Endothelial cell (in vitro differentiated cells): ENCODE measurements around the gene GABRP. TPM values are rescaled to one million over a fixed set of nuclear protein-coding genes. Genes with fewer than 3 reads are reported as not detected.
"Not testable (repeated sequence)": the region's sequence is repeated elsewhere in the genome, so short reads cannot be mapped to it uniquely, and the experiment has no call there.

Experiments used
- DNase-seq: peaks from one replicate; pipeline ENCODE4 v3.0.0; 2021; ENCODE audit warnings: low spot score
- H3K27ac Mint-ChIP-seq: one replicate; pipeline ENCODE4 v1.8.0; 2021; ENCODE audit warnings: mixed read lengths, inconsistent platforms; ENCODE audit not compliant: unreplicated experiment
- H3K27me3 Mint-ChIP-seq: one replicate; pipeline ENCODE4 v1.8.0; 2021; ENCODE audit warnings: mild to moderate bottlenecking, moderate library complexity, mixed read lengths, inconsistent platforms; ENCODE audit not compliant: unreplicated experiment
- H3K36me3 Mint-ChIP-seq: one replicate; pipeline ENCODE4 v1.8.0; 2021; ENCODE audit warnings: mild to moderate bottlenecking, low read depth, mixed read lengths, inconsistent platforms; ENCODE audit not compliant: unreplicated experiment
- H3K4me1 Mint-ChIP-seq: one replicate; pipeline ENCODE4 v1.8.0; 2021; ENCODE audit warnings: mild to moderate bottlenecking, mixed read lengths, inconsistent platforms; ENCODE audit not compliant: unreplicated experiment
- H3K4me3 Mint-ChIP-seq: one replicate; pipeline ENCODE4 v1.8.0; 2021; ENCODE audit warnings: mild to moderate bottlenecking, mixed read lengths, inconsistent platforms; ENCODE audit not compliant: unreplicated experiment
- H3K9me3 Mint-ChIP-seq: one replicate; pipeline ENCODE4 v1.8.0; 2021; ENCODE audit warnings: mixed read lengths, inconsistent platforms; ENCODE audit not compliant: unreplicated experiment
- CTCF ChIP-seq: fragments of 200-600 bp; sonication (generic); IDR thresholded peaks from one replicate; pipeline ENCODE4 v1.5.0; 2021; ENCODE audit warnings: antibody characterized with exemption; ENCODE audit not compliant: unreplicated experiment
- total RNA-seq: library from RNA; stranded (reverse); fragmentation: NEBNext Ultra II Directional; extraction: Animal tissue kit (Norgen Biotek cat#: 25700); gene quantifications from one replicate; pipeline ENCODE4 v1.2.1, GENCODE V29; 2021; ENCODE audit not compliant: unreplicated experiment

Gene GABRP
- total RNA-seq, 1 donor from 2014 or later, result 23.5 TPM

DNA sequence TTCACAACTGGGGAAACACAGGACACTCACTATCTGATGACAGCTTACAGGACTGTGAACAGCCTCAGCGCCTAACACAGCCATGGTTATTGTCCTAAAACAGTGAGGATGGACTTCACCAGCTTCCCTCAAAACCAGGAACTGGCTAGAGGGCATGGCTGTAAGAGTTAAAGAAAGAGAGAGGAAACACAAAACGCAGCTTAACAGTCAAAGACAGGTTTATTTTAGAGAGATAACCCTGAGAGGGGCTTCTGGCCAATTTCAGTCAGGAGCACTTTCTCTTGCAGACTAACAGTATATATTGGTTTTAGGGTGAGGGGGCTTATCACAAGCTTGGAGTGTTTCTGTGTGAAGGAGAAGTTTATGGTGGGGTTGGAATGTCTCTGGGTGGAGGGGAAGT lies 42.6 kb downstream of the GABRP start:
- no peak overlapping the region for H3K4me3 Mint-ChIP-seq
- no peaks in the 10 kb centered on the region for H3K4me1 Mint-ChIP-seq
- no peak for TF ChIP-seq CTCF
- peaks cover 5% of the 10 kb centered on the region for H3K36me3 Mint-ChIP-seq
- H3K27ac Mint-ChIP-seq, result no peak overlapping the region
- H3K27me3 Mint-ChIP-seq, result no peaks in the 10 kb centered on the region
- peaks cover 6% of the 10 kb centered on the region for H3K9me3 Mint-ChIP-seq
- no peak for DNase-seq

GRCh38 chr5:170832241-170832640 lies 48.7 kb downstream of the GABRP start:
- no peak for TF ChIP-seq CTCF
- no peak for DNase-seq
- no peaks in the 10 kb centered on the region for H3K4me1 Mint-ChIP-seq
- no peaks in the 10 kb centered on the region for H3K9me3 Mint-ChIP-seq
- peaks cover 1% of the 10 kb centered on the region for H3K27me3 Mint-ChIP-seq
- no peak overlapping the region for H3K4me3 Mint-ChIP-seq
- no peak overlapping the region for H3K27ac Mint-ChIP-seq
- no peaks in the 10 kb centered on the region for H3K36me3 Mint-ChIP-seq

- H3K4me1 Mint-ChIP-seq, H3K36me3 Mint-ChIP-seq, DNase-seq, H3K4me3 Mint-ChIP-seq, H3K27ac Mint-ChIP-seq, H3K9me3 Mint-ChIP-seq, H3K27me3 Mint-ChIP-seq: not testable (repeated sequence)
Observed at GRCh38 chr5:170833981-170834380, 50.5 kb downstream of the GABRP start.

- Mint-ChIP-seq H3K4me1 (peaks cover 2% of the 10 kb centered on the region), H3K4me3 (no peak overlapping the region), H3K36me3 (no peaks in the 10 kb centered on the region), H3K27ac (no peak overlapping the region), H3K27me3 (peaks cover 1% of the 10 kb centered on the region), H3K9me3 (no peaks in the 10 kb centered on the region)
- TF ChIP-seq CTCF, result no peak
- no peak for DNase-seq
Observed at GRCh38 chr5:170836226-170836625, 52.7 kb downstream of the GABRP start.

- H3K27me3 Mint-ChIP-seq, result peaks cover 1% of the 10 kb centered on the region
- DNase-seq, result no peak
- no peak for TF ChIP-seq CTCF
Observed at GRCh38 chr5:170843870-170844269, 60.3 kb downstream of the GABRP start.

GRCh38 chr5:170844651-170845050 lies 61.1 kb downstream of the GABRP start:
- Mint-ChIP-seq H3K4me3 (no peak overlapping the region), H3K4me1 (peaks cover 5% of the 10 kb centered on the region), H3K27me3 (peaks cover 1% of the 10 kb centered on the region), H3K36me3 (no peaks in the 10 kb centered on the region), H3K27ac (no peak overlapping the region), H3K9me3 (no peaks in the 10 kb centered on the region)
- DNase-seq, result no peak
- TF ChIP-seq CTCF, result no peak

More at GRCh38 chr5:170843870-170844269, 60.3 kb downstream of the GABRP start:
- Mint-ChIP-seq H3K4me1 (peaks cover 5% of the 10 kb centered on the region), H3K27ac (no peak overlapping the region), H3K4me3 (no peak overlapping the region), H3K36me3 (no peaks in the 10 kb centered on the region), H3K9me3 (no peaks in the 10 kb centered on the region)
